Measurements from ENCODE around the gene INTU.
"Not testable (repeated sequence)": the region's sequence is repeated elsewhere in the genome, so short reads cannot be mapped to it uniquely, and the experiment has no call there.

Gene INTU

GRCh38 chr4:127643791-127644190 lies 11.0 kb downstream of the INTU start:
- DNase-seq (ENCODE audit: low read depth in 2 of 2), result no peak

GRCh38 chr4:127648061-127648460 lies 15.3 kb downstream of the INTU start:
- DNase-seq (ENCODE audit: low read depth in 2 of 2), result no peak

DNA sequence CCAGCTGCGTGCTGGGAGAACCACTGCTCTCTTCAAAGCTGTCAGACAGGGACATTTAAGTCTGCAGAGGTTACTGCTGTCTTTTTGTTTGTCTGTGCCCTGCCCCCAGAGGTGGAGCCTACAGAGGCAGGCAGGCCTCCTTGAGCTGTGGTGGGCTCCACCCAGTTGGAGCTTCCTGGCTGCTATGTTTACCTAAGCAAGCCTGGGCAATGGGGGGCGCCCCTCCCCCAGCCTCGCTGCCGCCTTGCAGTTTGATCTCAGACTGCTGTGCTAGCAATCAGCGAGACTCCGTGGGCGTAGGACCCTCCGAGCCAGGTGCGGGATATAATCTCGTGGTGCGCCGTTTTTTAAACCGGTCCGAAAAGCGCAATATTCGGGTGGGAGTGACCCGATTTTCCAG lies 22.8 kb downstream of the INTU start:
- not testable (repeated sequence) for DNase-seq (ENCODE audit: low read depth in 2 of 2)

DNA sequence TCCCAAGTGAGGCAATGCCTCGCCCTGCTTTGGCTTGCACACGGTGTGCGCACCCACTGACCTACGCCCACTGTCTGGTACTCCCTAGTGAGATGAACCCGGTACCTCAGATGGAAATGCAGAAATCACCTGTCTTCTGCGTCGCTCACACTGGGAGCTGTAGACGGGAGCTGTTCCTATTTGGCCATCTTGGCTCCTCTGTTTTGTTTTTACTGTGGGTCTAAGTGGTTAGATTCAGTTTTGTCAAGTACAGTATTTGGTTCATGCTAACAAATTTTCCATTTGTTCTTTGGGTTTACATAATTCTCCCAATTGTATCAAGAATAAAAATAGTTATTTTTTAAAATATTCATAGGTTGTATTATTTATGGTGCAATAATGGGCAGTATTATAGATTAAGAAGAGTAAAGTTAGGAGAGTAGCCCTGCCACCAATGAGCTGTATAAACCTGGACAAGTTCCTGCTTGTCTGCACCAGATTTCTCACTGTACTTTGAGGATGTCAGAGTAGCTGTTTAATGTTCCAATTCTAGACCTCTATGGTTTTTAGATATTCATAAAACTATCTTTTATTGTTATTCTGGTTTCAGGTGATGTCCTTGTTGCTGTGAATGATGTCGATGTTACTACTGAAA lies 23.4 kb downstream of the INTU start:
- no peak for DNase-seq (ENCODE audit: low read depth in 2 of 2)

- DNase-seq (ENCODE audit: low read depth in 2 of 2), result no peak
These were observed 27.6 kb downstream of the INTU start for GRCh38 chr4:127660284-127660885.

DNA sequence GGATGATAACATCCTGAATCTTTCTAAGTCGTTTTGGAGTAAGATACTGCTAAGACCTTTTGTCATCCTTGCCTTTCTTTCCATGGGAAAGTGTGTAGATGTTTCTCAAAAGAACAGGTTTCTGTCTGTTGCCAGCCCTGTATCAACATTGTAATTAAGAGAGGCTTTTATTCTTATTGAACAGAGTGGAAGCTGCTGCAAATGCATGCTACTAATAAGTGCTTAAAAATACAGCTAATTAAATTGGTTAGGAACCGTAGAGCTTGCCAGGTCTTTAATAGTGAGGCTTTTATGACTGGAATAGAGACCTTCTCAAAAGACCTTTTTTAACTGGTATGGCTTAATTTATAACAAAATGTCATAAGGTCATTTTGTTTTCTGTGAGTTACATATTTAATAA lies 34.4 kb downstream of the INTU start:
- no peak for DNase-seq (ENCODE audit: low read depth in 2 of 2)

GRCh38 chr4:127667772-127668171 lies 35.0 kb downstream of the INTU start:
- DNase-seq (ENCODE audit: low read depth in 2 of 2), result no peak

- DNase-seq (ENCODE audit: low read depth in 2 of 2), result no peak
These were observed 36.0 kb downstream of the INTU start for GRCh38 chr4:127668770-127669169.

GRCh38 chr4:127669691-127670090 lies 36.9 kb downstream of the INTU start:
- DNase-seq (ENCODE audit: low read depth in 2 of 2), result no peak

DNA sequence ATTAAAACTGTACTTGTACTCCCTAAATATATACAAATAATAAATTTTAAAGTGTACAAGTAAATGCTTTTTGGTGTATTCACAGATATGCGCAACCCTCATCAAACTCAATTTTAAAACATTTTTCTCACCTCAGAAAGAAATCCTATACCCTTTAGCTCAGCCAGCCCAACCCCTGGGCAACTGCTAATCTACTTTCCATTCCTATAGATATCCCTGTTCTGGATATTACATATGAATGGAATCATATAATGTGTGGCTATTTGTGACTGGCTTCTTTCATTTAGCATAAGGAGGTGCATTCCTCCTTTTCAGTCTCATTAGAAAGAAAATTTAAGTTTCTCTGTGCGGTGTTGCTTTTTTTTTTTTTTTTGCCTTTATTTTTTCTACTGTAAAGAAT lies 39.4 kb downstream of the INTU start:
- no peak for DNase-seq (ENCODE audit: low read depth in 2 of 2)

DNA sequence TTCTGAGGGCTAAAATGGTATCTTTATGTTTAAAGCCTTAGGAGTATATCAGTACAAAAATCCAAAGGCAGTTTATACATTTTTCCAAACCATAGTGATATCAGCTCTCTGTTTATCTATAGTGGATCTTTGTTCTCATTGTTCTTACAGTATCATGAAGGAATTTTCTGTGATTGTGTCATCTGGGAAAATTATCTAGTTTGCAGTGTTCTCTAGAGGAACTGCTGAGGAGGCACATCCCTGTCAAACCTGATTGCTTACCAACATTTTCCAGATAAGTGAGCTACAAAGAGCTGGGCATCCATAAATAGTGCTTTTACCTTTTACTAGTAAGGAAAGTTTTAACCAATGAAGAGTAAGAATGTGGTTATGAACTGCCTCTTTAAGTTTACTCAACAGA lies 52.5 kb downstream of the INTU start:
- no peak for DNase-seq (ENCODE audit: low read depth in 2 of 2)

- no peak for DNase-seq (ENCODE audit: low read depth in 2 of 2)
These were observed 53.9 kb downstream of the INTU start for GRCh38 chr4:127686658-127687057.

- no peak for DNase-seq (ENCODE audit: low read depth in 2 of 2)
These were observed 54.8 kb downstream of the INTU start for GRCh38 chr4:127687580-127687979.

DNA sequence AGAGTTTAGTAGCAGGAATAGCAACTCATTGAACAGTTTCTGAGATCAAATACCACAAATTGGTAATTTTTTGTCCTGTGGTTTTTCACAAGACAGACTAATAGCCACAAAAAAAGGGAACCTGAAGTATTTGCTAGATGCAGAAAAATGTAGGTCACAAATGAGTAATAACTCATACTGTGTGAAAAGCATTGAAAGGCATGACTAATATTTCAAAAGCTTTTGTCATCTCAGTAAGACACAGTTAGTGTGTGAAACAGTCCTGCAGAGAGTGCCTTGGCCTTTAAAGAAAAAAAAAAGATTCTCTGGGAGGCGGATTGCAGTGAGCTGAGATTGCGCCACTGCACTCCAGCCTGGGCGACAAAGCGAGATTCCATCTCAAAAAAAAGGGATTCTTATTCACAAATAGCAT lies 66.0 kb downstream of the INTU start:
- DNase-seq (ENCODE audit: low read depth in 2 of 2), result no peak

- no peak for DNase-seq (ENCODE audit: low read depth in 2 of 2)
These were observed 76.2 kb downstream of the INTU start for GRCh38 chr4:127708985-127709384.

GRCh38 chr4:127709456-127709855 lies 76.7 kb downstream of the INTU start:
- no peak for DNase-seq (ENCODE audit: low read depth in 2 of 2)

DNA sequence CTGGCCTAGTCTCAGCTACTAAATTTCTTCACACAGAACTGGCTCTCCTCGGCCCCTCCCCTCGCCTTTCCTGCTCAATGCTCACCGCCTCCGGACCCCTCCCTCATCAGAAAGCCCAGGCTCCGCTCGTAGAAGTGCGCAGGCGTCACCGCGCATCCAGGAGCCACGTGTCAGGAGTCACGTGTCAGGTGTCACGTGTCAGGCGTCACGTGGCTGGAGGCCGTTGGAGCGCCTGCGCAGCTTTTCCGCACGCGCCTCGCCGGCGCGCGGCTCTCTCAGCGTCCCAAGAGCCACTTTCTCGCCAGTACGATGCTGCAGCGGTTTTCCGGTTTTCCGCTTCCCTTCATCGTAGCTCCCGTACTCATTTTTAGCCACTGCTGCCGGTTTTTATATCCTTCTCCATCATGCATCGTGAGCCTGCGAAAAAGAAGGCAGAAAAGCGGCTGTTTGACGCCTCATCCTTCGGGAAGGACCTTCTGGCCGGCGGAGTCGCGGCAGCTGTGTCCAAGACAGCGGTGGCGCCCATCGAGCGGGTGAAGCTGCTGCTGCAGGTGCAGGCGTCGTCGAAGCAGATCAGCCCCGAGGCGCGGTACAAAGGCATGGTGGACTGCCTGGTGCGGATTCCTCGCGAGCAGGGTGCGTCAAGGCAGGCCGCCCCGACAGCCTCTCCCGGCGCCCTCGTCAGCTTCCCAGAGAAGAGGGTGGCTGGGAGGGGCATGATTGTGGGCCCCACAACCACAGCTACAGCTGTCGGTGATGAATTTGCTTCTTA lies 97.6 kb downstream of the INTU start, which contains the start of gene SLC25A31:
Gene SLC25A31 (plus strand): TSS at position 259 of the 772 bp plus-strand sequence. CDS start 146 bp downstream, at position 405.
- DNase-seq (ENCODE audit: low read depth in 2 of 2), result no peak

DNA sequence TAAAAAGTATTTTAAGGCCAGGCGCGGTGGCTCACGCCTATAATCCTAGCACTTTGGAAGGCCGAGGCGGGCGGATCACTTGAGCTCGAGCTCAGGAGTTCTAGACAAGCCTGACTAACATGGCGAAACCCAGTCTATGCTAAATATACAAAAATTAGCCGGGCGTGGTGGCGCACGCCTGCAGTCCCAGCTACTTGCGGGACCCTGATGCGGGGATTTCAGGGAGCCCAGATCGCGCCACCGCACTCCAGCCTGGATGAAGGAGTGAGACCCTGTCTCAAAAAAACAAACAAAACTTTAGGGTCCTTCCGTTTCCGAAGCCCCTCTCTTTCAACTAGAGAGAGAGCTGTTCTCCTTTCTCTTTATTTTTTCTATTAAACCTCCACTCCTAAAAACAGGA lies 98.6 kb downstream of the INTU start:
- DNase-seq (ENCODE audit: low read depth in 2 of 2), result no peak

DNA sequence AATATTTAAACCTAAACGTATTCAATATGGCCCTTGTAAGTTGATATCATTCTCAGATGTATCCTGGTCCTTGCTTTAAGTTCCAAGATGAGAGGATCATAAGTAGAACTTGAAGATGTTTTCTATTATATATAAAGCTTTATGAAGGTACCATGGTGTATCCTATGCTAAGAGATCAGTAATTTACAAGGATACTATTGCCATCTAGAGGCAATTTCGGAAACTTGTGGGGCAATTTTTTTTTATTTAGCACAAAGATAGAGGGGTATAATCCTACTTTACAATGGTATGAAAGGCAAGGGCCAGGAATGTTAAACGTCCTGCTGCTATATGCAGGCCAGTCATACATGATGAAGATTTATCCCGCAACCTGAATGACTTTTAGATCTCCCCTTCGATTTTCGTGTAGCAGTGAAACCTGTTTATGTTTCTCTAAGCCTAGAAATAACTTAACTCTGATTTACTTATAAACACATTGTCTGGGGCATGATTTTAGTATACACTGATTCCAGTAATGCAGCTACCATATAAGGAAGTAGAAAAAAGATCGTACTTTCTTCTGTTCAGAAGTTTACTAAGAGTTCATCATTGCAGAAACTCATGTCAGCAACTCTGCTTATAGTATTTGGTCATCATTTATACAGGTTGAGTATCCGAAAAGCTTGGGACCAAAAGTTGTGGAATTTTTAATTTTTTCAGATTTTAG lies 100.0 kb downstream of the INTU start:
- no peak for DNase-seq (ENCODE audit: low read depth in 2 of 2)

DNA sequence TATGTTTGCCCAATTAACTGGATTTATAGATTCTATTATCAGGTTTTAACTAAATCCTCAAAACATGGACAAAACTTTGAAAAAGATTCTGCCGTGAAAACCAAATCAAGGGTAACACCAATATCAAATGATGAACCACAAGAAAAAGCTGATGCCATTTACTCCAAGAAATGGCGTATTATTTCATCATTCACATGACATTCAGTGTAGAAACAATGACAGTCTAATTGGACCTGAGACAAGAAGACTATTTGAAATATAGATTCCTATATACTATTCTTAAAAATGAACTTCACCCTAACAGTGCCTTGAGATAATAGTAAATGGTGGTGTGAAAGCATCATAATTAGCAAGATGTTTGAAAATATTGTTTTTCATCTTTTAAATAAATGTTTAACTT lies 102.2 kb downstream of the INTU start:
- DNase-seq (ENCODE audit: low read depth in 2 of 2), result no peak

GRCh38 chr4:127737295-127737694 lies 104.5 kb downstream of the INTU start:
- no peak for DNase-seq (ENCODE audit: low read depth in 2 of 2)

DNA sequence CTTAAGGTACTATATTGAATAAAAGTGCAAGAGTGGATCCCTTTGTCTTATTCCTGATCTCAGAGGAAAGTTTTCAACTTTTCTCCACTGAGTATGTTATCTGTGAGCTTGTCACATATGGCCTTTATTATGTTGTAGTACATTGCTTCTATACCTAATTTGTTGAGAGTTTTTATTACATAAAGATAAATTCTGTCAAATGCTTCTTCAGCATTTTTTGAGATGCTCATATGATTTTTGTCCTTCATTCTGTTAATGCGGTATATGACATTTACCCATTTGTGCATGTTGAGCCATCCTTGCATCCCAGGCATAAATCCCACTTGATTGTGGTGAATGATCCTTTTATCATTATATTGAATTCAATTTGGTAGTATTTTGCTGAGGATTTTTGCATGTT lies 108.5 kb downstream of the INTU start:
- no peak for DNase-seq (ENCODE audit: low read depth in 2 of 2)

All from stimulated activated CD8-positive, alpha-beta memory T cell treated with anti-CD3 and anti-CD28 coated beads, Interleukin-15, amount 100 ng/mL, for 4 hours (primary cell).